Effector memory CD4-positive, alpha-beta T cell (primary cell): Measurements from ENCODE around the gene RILPL2.
A peak's percentile ranks its signal among the peaks of the same experiment; 100 is the strongest.
"Not testable (repeated sequence)": the region's sequence is repeated elsewhere in the genome, so short reads cannot be mapped to it uniquely, and the experiment has no call there.

Source experiments
- DNase-seq, 3 donors: peaks; one replicate each; pipeline ENCODE4 v3.0.0-alpha.2; 2020
- H3K27ac ChIP-seq: 2 replicates; pipeline ENCODE4 v1.7.0; 2013; ENCODE audit warnings: mild to moderate bottlenecking, low read length, moderate library complexity; ENCODE audit not compliant: insufficient read depth, poor library complexity, severe bottlenecking
- H3K27me3 ChIP-seq: replicated peaks from 2 replicates; pipeline ENCODE4 v1.7.0; 2013; ENCODE audit warnings: mild to moderate bottlenecking, low read length; ENCODE audit not compliant: insufficient read depth, control insufficient read depth, poor library complexity, severe bottlenecking
- H3K36me3 ChIP-seq: 2 replicates; pipeline ENCODE4 v1.7.0; 2013; ENCODE audit warnings: mild to moderate bottlenecking, low read length, moderate library complexity; ENCODE audit not compliant: control insufficient read depth, insufficient read depth
- H3K4me1 ChIP-seq: 2 replicates; pipeline ENCODE4 v1.7.0; 2013; ENCODE audit warnings: low read length, mild to moderate bottlenecking; ENCODE audit not compliant: control insufficient read depth, insufficient read depth, poor library complexity, severe bottlenecking
- H3K4me3 ChIP-seq: 2 replicates; pipeline ENCODE4 v1.7.0; 2013; ENCODE audit warnings: low read length, low read depth, mild to moderate bottlenecking; ENCODE audit not compliant: insufficient read depth, poor library complexity, severe bottlenecking
- H3K9me3 ChIP-seq: 2 replicates; pipeline ENCODE4 v1.7.0; 2013; ENCODE audit warnings: mild to moderate bottlenecking, low read length, moderate library complexity; ENCODE audit not compliant: control insufficient read depth

RILPL2 gene

DNA sequence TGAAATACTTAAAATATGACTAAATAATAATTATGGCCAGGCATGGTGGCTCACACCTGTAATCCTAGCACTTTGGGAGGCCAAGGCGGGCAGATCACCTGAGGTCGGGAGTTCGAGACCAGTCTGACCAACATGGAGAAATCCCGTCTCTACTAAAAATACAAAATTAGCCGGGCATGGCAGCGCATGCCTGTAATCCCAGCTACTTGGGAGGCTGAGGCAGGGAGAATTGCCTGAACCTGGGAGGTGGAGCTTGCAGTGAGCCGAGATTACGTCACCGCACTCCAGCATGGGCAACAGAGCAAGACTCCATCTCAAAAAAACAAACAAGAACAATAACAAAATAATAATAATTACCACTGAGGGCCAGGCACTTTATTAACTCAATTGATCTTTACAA, 50.9 kb downstream of the RILPL2 start:
- DNase-seq, H3K27me3 ChIP-seq, H3K9me3 ChIP-seq, H3K36me3 ChIP-seq, H3K4me3 ChIP-seq, H3K27ac ChIP-seq: not testable (repeated sequence)
- H3K4me1 ChIP-seq: peaks cover 27% of the 10 kb centered on the region

DNA sequence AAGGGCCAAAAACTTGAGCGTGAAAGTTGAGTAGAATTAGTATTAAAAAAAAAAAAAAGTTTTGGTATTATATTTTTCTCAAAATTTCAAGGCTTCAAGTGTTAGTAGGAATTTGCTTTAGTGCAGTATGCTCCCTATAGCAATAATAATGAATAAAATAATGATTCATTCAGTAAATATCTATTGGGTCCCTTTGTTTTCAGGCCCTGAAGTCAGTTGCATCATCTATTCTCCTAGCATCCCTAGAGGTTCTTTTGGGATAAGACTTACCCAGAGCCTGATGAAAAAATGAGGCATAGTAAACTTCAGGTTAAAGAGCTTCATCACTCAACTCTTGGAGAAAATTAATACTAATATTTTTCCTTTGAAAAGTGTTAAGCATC, 51.5 kb downstream of the RILPL2 start:
- Histone ChIP-seq H3K36me3 (no peaks in the 10 kb centered on the region), H3K27ac (no peak overlapping the region), H3K4me1 (peaks cover 22% of the 10 kb centered on the region), H3K4me3 (peak overlapping the region; percentile 99), H3K27me3 (no peaks in the 10 kb centered on the region), H3K9me3 (no peaks in the 10 kb centered on the region)
- DNase-seq: no peak

- Histone ChIP-seq H3K4me1 (peaks cover 18% of the 10 kb centered on the region), H3K27me3 (no peaks in the 10 kb centered on the region), H3K4me3 (peak overlapping the region; percentile 99), H3K27ac (peak overlapping the region; percentile 51), H3K36me3 (no peaks in the 10 kb centered on the region), H3K9me3 (no peaks in the 10 kb centered on the region)
- DNase-seq: no peak
Measured at GRCh38 chr12:123384318-123384993, 52.0 kb downstream of the RILPL2 start.

GRCh38 chr12:123382684-123383083, 53.8 kb downstream of the RILPL2 start:
- no peaks in the 10 kb centered on the region for H3K9me3 ChIP-seq
- no peaks in the 10 kb centered on the region for H3K36me3 ChIP-seq
- DNase-seq: no peak
- H3K4me1 ChIP-seq: peaks cover 13% of the 10 kb centered on the region
- H3K27me3 ChIP-seq: no peaks in the 10 kb centered on the region
- no peak overlapping the region for H3K27ac ChIP-seq
- H3K4me3 ChIP-seq: no peak overlapping the region

- H3K27ac ChIP-seq: no peak overlapping the region
- no peak overlapping the region for H3K4me3 ChIP-seq
- H3K27me3 ChIP-seq: no peaks in the 10 kb centered on the region
- H3K9me3 ChIP-seq: no peaks in the 10 kb centered on the region
- no peaks in the 10 kb centered on the region for H3K36me3 ChIP-seq
- DNase-seq: no peak
- peaks cover 5% of the 10 kb centered on the region for H3K4me1 ChIP-seq
Measured at GRCh38 chr12:123379391-123379790, 57.1 kb downstream of the RILPL2 start.

- not testable (repeated sequence) for H3K27ac ChIP-seq, H3K4me1 ChIP-seq, H3K4me3 ChIP-seq, H3K36me3 ChIP-seq, H3K9me3 ChIP-seq, DNase-seq, H3K27me3 ChIP-seq
Measured at GRCh38 chr12:123372415-123372814, 64.1 kb downstream of the RILPL2 start.

DNA sequence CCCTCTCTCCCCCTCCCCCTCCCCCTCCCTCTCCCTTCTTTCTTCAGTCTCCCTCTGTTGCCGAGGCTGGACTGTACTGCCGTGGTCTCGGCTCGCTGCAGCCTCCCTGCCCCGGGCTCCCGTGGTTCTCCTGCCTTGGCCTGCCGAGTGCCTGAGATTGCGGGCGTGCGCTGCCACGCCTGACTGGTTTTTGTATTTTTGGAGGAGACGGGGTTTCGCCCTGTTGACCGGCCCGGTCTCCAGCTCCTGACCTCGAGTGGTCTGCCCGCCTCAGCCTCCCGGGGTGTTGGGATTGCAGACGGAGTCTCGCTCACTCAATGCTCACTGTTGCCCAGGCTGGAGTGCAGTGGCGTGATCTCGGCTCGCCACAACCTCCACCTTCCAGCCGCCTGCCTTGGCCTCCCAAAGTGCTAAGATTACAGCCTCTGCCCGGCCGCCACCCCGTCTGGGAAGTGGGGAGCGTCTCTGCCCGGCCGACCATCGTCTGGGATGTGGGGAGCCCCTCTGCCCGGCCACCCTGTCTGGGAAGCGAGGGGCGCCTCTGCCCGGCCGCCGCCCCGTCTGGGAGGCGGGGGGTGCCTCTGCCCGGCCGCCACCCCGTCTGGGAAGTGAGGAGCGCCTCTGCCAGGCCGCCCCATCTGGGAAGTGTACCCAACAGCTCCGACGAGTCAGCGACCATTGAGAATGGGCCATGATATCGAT, 64.7 kb downstream of the RILPL2 start:
- H3K36me3 ChIP-seq: not testable (repeated sequence)

GRCh38 chr12:123369229-123369628, 67.3 kb downstream of the RILPL2 start:
- no peak for DNase-seq

More for the DNA sequence above, 64.7 kb downstream of the RILPL2 start:
- not testable (repeated sequence) for H3K4me1 ChIP-seq, H3K4me3 ChIP-seq, DNase-seq, H3K9me3 ChIP-seq, H3K27me3 ChIP-seq, H3K27ac ChIP-seq

GRCh38 chr12:123368431-123368830, 68.1 kb downstream of the RILPL2 start:
- DNase-seq, H3K4me3 ChIP-seq, H3K27me3 ChIP-seq: not testable (repeated sequence)

More at GRCh38 chr12:123369229-123369628, 67.3 kb downstream of the RILPL2 start:
- H3K36me3 ChIP-seq: no peaks in the 10 kb centered on the region
- no peaks in the 10 kb centered on the region for H3K9me3 ChIP-seq
- no peaks in the 10 kb centered on the region for H3K27me3 ChIP-seq
- no peak overlapping the region for H3K4me3 ChIP-seq
- peaks cover 3% of the 10 kb centered on the region for H3K4me1 ChIP-seq
- H3K27ac ChIP-seq: no peak overlapping the region

DNA sequence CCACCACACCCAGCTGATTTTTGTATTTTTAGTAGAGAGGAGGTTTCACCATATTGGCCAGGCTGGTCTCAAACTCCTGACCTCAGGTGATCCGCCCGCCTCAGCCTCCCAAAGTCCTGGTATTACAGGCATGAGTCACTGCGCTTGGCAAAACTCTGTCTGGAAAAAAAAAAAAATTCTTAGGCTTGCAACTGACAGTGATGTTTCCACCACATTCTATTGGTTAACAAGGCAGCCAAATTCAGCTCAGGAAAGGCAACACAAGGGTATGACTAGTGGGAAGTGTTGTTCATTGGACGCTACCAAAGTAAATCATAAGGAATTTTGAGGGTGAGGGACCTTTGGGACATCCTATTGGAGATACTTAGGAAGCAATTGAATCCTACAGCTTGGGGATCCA, 69.0 kb downstream of the RILPL2 start:
- H3K27ac ChIP-seq: no peak overlapping the region
- DNase-seq: no peak
- peaks cover 3% of the 10 kb centered on the region for H3K4me1 ChIP-seq
- H3K4me3 ChIP-seq: no peak overlapping the region
- H3K9me3 ChIP-seq: no peaks in the 10 kb centered on the region
- no peaks in the 10 kb centered on the region for H3K27me3 ChIP-seq
- no peaks in the 10 kb centered on the region for H3K36me3 ChIP-seq

More at GRCh38 chr12:123368431-123368830, 68.1 kb downstream of the RILPL2 start:
- not testable (repeated sequence) for H3K27ac ChIP-seq, H3K4me1 ChIP-seq, H3K9me3 ChIP-seq, H3K36me3 ChIP-seq
